ENCODE measurements around the gene RNF220. TPM values are rescaled to one million over a fixed set of nuclear protein-coding genes. Genes with fewer than 3 reads are reported as not detected.
"Not testable (repeated sequence)": the region's sequence is repeated elsewhere in the genome, so short reads cannot be mapped to it uniquely, and the experiment has no call there.

RNF220 gene
- total RNA-seq, 6 donors from 2014 or later, result 77.7 to 114 (median 91.1) TPM

- ATAC-seq (ENCODE audit: low FRiP score in 2 of 2), result no peak
- TF ChIP-seq EP300 (IDR thresholded peaks at IDR 0.05) (no peak), CTCF (IDR thresholded peaks at IDR 0.05) (no peak), POLR2A (IDR thresholded peaks at IDR 0.05) (no peak), POLR2AphosphoS5 (IDR thresholded peaks at IDR 0.05) (no peak)
- no peaks in the 10 kb centered on the region for H3K36me3 ChIP-seq
These were observed 154.9 kb downstream of the RNF220 start for GRCh38 chr1:44559913-44560312.

GRCh38 chr1:44560696-44561095 is 155.6 kb downstream of the RNF220 start:
- H3K27me3 ChIP-seq; H3K36me3 ChIP-seq; DNase-seq; H3K27ac ChIP-seq; H3K9me3 ChIP-seq; H3K4me3 ChIP-seq; H3K4me1 ChIP-seq; ATAC-seq (ENCODE audit: low FRiP score in 2 of 2): not testable (repeated sequence)
- 77 to 94% methylated on average over 3 of the region's 3 CpGs for WGBS, 2 donors

More at GRCh38 chr1:44559913-44560312, 154.9 kb downstream of the RNF220 start:
- no peaks in the 10 kb centered on the region for H3K4me1 ChIP-seq
- H3K9me3 ChIP-seq, result no peaks in the 10 kb centered on the region
- H3K4me3 ChIP-seq, result no peak overlapping the region
- WGBS, 2 donors, result 83 to 89% methylated on average over 4 to 6 of the region's 6 CpGs
- no peak overlapping the region for H3K27ac ChIP-seq
- no peak for DNase-seq
- H3K27me3 ChIP-seq, result no peaks in the 10 kb centered on the region

GRCh38 chr1:44565259-44565750 is 160.2 kb downstream of the RNF220 start:
- no peak for ATAC-seq (ENCODE audit: low FRiP score in 2 of 2)
- Histone ChIP-seq H3K36me3 (no peaks in the 10 kb centered on the region), H3K27me3 (no peaks in the 10 kb centered on the region), H3K27ac (no peak overlapping the region), H3K4me3 (no peak overlapping the region), H3K9me3 (no peaks in the 10 kb centered on the region), H3K4me1 (no peaks in the 10 kb centered on the region)
- no peak for TF ChIP-seq EP300 (IDR thresholded peaks at IDR 0.05)
- no peak for TF ChIP-seq CTCF (IDR thresholded peaks at IDR 0.05)
- no peak for TF ChIP-seq POLR2A (IDR thresholded peaks at IDR 0.05)
- TF ChIP-seq POLR2AphosphoS5 (IDR thresholded peaks at IDR 0.05), result no peak
- DNase-seq, result no peak
- 77 to 84% methylated on average over 5 of the region's 5 CpGs for WGBS, 2 donors

DNA sequence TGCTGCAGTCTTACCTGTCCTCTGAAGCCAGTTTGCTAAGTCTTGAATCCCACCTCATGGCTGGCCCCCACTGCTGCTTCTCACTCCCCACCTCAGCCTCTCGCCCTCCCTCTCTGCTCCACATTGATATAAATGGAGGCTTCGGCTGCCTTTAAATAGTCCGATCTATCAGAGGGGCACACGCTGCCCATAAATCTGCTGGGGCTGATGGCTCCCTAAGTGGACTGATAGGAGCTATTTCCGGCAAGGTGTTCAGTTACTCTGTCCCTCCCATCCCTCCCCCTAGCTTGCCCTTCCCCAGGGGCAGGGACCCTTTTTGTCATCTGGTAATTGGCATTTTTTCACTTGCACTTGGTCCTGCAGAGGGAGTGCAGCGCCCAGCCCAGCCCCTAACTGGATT is 160.8 kb downstream of the RNF220 start:
- TF ChIP-seq CTCF (IDR thresholded peaks at IDR 0.05), result no peak
- no peak for TF ChIP-seq EP300 (IDR thresholded peaks at IDR 0.05)
- TF ChIP-seq POLR2AphosphoS5 (IDR thresholded peaks at IDR 0.05), result no peak
- no peak for TF ChIP-seq POLR2A (IDR thresholded peaks at IDR 0.05)

GRCh38 chr1:44566281-44567046 is 161.4 kb downstream of the RNF220 start:
- Histone ChIP-seq H3K36me3 (no peaks in the 10 kb centered on the region), H3K9me3 (no peaks in the 10 kb centered on the region), H3K27ac (no peak overlapping the region), H3K4me3 (no peak overlapping the region), H3K4me1 (no peaks in the 10 kb centered on the region), H3K27me3 (no peaks in the 10 kb centered on the region)
- DNase-seq (no peak), ATAC-seq (ENCODE audit: low FRiP score in 2 of 2) (no peak)
- 83 to 90% methylated on average over 7 of the region's 7 CpGs for WGBS, 2 donors
- no peak for TF ChIP-seq POLR2A (IDR thresholded peaks at IDR 0.05)
- TF ChIP-seq EP300 (IDR thresholded peaks at IDR 0.05), result no peak
- no peak for TF ChIP-seq CTCF (IDR thresholded peaks at IDR 0.05)
- no peak for TF ChIP-seq POLR2AphosphoS5 (IDR thresholded peaks at IDR 0.05)

More for the DNA sequence above, 160.8 kb downstream of the RNF220 start:
- WGBS, 2 donors, result 87 to 93% methylated on average over 6 of the region's 6 CpGs
- Histone ChIP-seq H3K27ac (no peak overlapping the region), H3K9me3 (no peaks in the 10 kb centered on the region), H3K4me3 (no peak overlapping the region), H3K36me3 (no peaks in the 10 kb centered on the region), H3K4me1 (no peaks in the 10 kb centered on the region), H3K27me3 (no peaks in the 10 kb centered on the region)
- DNase-seq (no peak), ATAC-seq (ENCODE audit: low FRiP score in 2 of 2) (no peak)
